Measurements from ENCODE around the gene MYO16. TPM values are rescaled to one million over a fixed set of nuclear protein-coding genes. Genes with fewer than 3 reads are reported as not detected.

The MYO16 gene
- total RNA-seq, 3 donors from 2014 or later = 0.15 to 0.48 (median 0.33) TPM

GRCh38 chr13:109228211-109228610 lies 598.8 kb downstream of the MYO16 start:
- Histone ChIP-seq H3K27me3 (no peaks in the 10 kb centered on the region), H3K4me3 (no peak overlapping the region), H3K27ac (no peak overlapping the region), H3K4me1 (no peaks in the 10 kb centered on the region), H3K9me3 (peaks cover 5 to 9% of the 10 kb centered on the region in 2 donors), H3K36me3 (no peaks in the 10 kb centered on the region)
- intact Hi-C loops (cut with DNase I; ENCODE audit: low total_unique reads) = no loop called here
- TF ChIP-seq CTCF (IDR thresholded peaks at IDR 0.05) (no peak), POLR2AphosphoS5 (IDR thresholded peaks at IDR 0.05) (no peak), POLR2A (IDR thresholded peaks at IDR 0.05) (no peak)
- no peak for DNase-seq (ENCODE audit: low spot score in 2 of 2)

DNA sequence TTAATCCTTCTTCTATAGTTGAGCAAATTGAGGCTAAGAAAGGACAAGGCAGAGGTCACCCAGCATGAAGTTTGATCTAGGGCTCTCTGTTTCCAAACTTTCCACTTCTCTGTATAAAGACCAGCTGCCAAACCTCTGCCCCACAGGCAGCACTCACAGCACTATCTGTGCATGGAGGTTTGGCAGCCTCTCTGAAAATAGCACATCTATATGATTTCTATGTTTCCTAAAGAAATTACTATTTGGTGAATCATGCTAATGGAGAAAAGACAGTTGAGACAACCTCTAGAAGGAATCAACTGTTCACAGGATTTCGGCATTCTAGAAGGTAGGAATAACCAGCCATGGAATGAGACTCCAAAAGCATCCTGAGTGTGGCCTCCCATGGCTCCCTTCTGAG lies 602.5 kb downstream of the MYO16 start:
- Histone ChIP-seq H3K4me3 (no peak overlapping the region), H3K36me3 (no peaks in the 10 kb centered on the region), H3K4me1 (no peaks in the 10 kb centered on the region), H3K27me3 (no peaks in the 10 kb centered on the region), H3K27ac (no peak overlapping the region), H3K9me3 (no peaks in the 10 kb centered on the region)
- TF ChIP-seq CTCF (IDR thresholded peaks at IDR 0.05) = no peak
- TF ChIP-seq POLR2AphosphoS5 (IDR thresholded peaks at IDR 0.05) = no peak
- TF ChIP-seq POLR2A (IDR thresholded peaks at IDR 0.05) = no peak
- intact Hi-C loops (cut with DNase I; ENCODE audit: low total_unique reads) = no loop called here
- DNase-seq (ENCODE audit: low spot score in 2 of 2) = no peak

DNA sequence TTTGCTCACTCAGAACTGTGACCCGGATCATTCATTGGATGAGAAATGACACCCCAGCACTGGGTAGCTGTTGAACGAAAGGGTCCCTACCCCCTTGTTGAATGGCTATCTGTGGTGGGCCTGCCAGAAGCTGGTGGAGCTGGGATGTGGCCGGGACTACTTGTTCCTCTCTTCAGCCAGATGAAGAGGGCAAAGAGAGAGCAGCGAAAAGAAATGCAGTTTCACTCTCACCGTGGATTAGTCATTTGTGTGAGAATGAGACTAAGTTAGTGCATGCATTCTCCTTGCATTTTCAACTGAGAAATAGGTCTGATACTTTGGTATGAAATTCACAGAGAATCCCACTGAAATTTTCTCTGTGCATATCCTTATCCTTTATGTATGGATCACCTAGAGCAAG lies 603.9 kb downstream of the MYO16 start:
- DNase-seq (ENCODE audit: low spot score in 2 of 2) = no peak
- TF ChIP-seq POLR2A (IDR thresholded peaks at IDR 0.05) = no peak
- H3K36me3 ChIP-seq = no peaks in the 10 kb centered on the region
- H3K9me3 ChIP-seq = no peaks in the 10 kb centered on the region
- H3K4me1 ChIP-seq = no peaks in the 10 kb centered on the region
- no peaks in the 10 kb centered on the region for H3K27me3 ChIP-seq
- no peak overlapping the region for H3K27ac ChIP-seq
- H3K4me3 ChIP-seq = no peak overlapping the region
- intact Hi-C loops (cut with DNase I; ENCODE audit: low total_unique reads) = no loop called here

DNA sequence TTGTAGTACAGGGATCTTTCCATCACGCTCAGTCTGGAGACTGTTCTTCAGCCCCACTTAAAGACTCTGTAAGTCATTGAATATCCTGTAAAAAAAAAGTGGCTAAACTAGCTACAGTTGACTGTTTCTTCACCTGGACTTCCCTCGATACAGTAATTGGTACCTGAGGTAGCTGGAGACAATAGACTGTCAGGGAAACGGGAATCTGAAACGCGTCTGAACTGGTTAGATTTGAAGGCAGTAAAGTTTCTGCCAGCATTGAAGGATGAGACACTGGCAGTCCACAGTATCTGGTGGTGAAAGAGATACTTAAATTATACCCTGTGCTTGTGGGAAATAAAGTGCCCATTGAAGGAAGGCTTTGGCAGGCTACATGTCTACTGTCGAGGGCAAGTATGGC lies 606.5 kb downstream of the MYO16 start:
- H3K27me3 ChIP-seq = no peaks in the 10 kb centered on the region
- intact Hi-C loops (cut with DNase I; ENCODE audit: low total_unique reads) = loop anchor here (2.0 kb wide), 1 partner anchor 23 kb away; no protein-coding TSS in a partner anchor
- DNase-seq (ENCODE audit: low spot score in 2 of 2) = no peak
- no peaks in the 10 kb centered on the region for H3K9me3 ChIP-seq
- H3K27ac ChIP-seq = peak overlapping the region in 1 of 2 donors; percentile 68
- no peak overlapping the region for H3K4me3 ChIP-seq
- no peak for TF ChIP-seq POLR2AphosphoS5 (IDR thresholded peaks at IDR 0.05)
- no peak for TF ChIP-seq POLR2A (IDR thresholded peaks at IDR 0.05)
- TF ChIP-seq CTCF (IDR thresholded peaks at IDR 0.05) = no peak
- H3K4me1 ChIP-seq = no peaks in the 10 kb centered on the region
- no peaks in the 10 kb centered on the region for H3K36me3 ChIP-seq

DNA sequence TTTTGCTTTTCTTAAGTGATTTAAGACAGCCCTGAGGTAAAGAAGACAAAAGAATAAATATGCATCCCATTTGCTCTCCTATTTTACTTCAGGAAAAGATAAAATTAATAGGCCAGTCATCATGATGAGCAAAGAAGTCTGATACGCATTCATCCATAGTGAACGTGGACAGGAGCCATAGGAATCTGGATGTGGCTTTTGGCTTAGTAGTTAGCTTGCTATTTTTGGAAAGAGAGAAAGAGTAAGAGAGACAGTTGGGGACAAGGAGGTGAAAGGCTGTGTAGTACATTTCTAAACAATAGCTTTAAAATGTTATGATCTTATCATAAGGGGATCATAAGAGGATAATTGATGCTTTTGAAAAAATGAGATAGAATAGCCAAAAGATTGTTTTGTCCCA lies 611.7 kb downstream of the MYO16 start:
- Histone ChIP-seq H3K27ac (no peak overlapping the region), H3K9me3 (no peaks in the 10 kb centered on the region), H3K27me3 (no peaks in the 10 kb centered on the region), H3K4me1 (no peaks in the 10 kb centered on the region), H3K36me3 (no peaks in the 10 kb centered on the region), H3K4me3 (no peak overlapping the region)
- TF ChIP-seq CTCF (IDR thresholded peaks at IDR 0.05) (no peak), POLR2A (IDR thresholded peaks at IDR 0.05) (no peak), POLR2AphosphoS5 (IDR thresholded peaks at IDR 0.05) (no peak)
- DNase-seq (ENCODE audit: low spot score in 2 of 2) = no peak
- intact Hi-C loops (cut with DNase I; ENCODE audit: low total_unique reads) = no loop called here

Data from breast epithelium (tissue), 4 donors.